ENCODE data around the gene NOS1AP.
"Not testable (repeated sequence)": the region's sequence is repeated elsewhere in the genome, so short reads cannot be mapped to it uniquely, and the experiment has no call there.

Gene NOS1AP

DNA sequence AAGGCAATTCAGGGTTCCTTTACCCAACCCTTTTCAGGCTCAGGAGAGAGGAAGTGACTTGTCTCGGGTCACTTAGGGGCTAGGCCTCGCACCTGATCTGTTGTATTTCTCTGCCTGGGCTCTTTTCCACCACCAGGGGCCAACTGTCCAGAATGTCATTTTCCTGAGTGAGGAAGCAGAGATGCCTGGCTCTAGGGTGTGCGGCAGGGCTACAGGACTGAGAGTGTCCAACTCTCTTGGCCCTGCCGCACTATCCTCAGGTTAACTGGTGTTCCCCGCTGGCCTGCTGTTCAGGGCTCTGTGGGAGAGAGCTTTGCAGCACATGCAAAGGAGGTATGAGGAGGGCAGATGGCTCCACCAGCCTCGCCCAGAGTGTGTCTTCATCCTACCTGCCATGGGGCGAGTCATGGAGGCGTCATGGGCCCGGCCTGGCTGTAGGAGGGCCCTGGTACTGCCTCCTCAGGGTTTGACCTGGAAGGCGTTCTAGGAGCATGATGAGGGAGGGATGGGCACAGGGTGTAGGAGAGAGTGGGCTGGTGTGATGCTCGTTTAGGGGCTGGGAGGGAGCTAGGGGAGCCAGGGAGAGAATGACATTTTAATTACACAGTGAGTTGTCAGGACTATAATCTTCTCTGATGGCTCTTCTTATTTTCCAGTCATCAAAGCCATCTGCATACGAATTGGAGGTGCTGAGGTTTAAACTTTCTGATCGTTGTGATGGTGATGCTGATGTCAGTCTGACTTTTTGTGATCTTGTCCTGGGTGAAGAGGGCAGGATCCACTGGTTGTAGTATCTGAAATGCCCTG, 128.3 kb downstream of the NOS1AP start:
- DNase-seq = no peak

DNA sequence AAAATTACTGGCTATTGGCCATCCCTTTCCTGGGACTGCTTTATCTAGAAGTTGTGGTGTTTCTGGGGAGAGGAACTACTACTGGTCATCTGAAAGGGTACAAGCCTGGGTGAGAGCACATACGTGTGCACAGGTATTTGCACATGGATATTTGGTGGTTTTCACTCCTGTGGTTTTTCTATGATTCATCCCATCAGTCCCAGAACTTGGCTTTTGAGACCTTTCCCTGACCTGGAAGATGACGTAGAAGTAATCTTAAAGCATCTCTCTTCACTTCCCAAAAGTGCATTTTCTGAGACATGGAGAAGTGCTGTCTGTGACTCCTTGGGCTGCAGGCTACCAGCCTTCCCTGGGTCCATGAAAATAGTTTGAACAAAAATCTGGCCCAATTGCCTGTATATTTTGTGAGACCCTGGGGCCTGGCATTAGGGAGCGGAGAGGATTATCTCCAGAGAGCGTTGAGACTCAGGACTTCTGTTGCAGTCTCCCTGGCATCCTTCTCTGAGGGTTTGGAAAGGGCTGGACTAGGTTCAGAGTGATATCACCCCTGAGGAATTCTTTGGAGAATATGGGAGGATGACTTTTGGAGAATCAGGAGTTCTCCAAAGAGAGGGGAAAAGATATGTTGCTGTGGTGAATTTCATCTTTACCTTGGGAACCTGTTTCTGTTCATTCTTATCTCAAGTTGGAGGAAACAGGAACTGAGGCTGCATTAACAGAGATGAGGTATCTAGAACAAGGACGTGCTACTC, 130.8 kb downstream of the NOS1AP start:
- DNase-seq = no peak

DNA sequence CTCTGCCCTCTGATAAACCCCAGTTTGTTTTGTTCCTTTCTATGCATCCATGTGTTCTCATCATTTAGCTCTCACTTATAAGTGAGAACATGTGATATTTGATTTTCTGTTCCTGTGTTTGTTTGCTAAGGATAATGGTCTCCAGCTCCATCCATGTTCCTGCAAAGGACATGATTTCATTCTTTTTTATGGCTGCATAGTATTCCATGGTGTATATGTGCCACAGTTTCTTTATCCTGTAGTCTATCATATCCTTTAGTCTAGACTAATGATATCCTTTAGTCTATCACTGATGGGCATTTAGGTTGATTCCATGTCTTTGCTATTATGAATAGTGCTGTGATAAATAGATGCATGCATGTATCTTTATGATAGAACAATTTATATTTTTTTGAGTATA, 131.6 kb downstream of the NOS1AP start:
- not testable (repeated sequence) for DNase-seq

DNA sequence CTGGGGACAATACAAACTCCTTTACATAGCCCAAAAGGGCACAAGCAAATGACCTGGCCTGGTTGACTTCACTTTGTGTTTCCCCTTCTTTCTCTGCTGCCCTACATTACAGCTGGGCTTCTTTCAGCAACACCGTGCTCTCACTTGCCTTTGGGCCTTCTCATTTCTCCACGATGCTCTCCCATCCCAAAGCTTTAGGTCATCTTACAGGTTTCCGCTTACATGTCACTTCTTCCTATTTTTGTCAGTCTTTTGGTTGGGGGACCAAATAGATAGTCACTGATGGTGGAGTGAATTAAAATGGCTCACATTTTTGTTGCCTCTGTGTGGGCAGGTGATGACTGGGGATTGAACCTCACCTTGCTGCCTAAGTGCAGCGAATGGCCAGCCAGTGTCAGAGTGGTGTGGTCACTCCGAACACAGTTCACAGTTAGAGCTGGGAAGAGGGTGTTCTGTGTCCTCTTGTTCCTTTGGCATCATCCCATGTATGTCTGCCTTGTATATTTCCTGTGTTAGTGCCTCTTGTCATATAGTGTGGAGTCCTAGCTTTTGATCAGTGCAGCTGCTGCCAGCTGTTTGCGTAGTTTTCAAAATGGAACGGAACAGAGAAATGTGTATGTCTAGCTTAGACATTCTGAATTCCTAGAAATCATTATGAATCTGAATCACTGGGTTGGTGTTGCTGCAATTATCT, 134.8 kb downstream of the NOS1AP start:
- DNase-seq = no peak

DNA sequence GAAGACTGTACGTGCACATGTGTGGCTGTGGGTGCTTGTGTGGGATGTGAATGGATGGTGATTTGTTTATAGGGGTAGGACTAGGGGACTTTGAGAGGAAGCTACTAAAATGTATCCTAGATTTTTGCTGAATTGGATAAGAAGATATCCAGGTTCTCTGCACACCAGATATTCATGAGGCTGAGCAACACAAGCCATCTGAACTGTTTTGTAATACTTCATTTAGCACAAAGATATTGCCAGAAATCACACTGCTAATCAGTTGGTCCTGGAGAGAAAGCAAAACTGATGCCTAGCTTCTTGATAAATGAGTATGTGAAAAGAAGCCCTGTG, 135.3 kb downstream of the NOS1AP start:
- no peak for DNase-seq

DNA sequence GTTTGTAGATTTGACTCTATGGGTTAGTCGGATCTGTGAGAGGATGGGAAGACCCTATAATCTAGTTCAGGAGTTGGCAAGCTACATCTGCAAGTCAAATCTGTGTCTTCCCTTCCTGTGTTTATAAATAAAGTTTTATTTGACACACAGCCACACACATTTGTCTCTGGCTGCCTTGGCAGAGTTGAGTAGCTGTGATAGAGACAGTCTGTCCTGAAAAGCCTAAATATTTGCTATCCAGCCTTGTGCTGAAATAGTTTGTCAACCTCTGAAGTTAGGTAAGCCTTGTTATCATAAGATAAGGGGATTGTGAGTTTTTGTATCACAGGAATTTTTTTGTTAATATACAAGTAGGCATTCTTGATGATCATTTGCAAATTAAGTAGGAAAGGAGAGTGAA, 136.8 kb downstream of the NOS1AP start:
- no peak for DNase-seq

DNA sequence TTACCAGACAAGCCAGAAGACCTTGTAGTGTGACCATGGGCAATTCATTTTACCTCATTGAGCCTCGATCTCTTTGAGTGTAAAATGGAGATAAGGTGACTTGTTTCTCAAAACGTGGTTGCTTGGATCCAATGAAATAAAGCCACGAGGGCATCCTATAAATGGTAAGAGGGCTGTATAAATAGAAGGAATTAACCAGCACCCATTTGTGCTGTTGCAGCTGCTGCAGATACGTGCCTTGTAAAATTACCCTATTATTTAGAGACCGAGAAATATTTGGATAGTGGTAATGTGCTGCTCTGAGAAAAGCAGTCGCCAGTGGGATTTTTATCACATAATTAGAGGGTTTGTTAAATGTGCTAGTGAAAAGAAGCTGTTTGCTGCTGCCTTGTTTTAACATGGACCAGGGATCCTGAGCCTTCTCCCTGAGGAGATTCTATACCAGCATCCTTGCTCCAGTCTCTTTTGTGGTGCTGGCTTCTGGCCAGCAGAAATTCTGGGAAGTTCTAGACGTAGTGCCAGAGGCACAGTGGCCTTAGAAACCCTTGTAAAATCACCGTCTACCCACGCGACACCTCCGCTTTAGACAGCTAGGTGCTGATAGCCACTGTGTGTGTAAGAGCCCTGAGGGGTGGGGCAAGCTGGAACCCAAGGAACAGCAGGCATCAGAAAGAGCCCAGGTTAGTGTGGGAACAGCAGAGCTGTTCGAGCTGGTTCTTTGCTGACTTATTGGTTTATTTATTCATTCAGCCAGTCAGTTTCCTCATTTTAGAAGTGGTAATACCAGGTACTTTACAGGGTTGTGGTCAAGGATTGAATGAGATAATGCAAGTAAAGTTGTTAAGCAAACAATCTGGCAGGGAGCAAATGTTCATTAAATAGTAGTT, 137.5 kb downstream of the NOS1AP start:
- DNase-seq = no peak

DNA sequence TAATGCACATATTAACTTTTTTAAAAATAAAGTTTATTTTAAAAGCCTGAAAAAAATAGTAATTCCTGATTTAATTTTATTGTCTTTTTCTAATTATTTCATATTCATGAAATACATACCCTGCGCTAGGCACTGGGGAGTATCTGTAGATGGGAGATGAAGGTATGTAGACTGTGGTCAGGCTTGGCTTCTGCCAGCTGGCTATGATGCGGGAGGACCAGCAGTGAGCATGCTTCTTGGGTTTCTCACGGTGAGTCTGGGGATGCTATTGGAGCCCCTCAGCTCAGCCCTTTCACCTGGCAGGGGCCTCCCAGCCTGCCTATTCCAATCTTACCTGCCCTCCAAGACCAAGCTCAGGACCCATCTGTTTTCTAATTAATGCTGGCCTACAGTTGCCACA, 138.4 kb downstream of the NOS1AP start:
- DNase-seq = no peak

DNA sequence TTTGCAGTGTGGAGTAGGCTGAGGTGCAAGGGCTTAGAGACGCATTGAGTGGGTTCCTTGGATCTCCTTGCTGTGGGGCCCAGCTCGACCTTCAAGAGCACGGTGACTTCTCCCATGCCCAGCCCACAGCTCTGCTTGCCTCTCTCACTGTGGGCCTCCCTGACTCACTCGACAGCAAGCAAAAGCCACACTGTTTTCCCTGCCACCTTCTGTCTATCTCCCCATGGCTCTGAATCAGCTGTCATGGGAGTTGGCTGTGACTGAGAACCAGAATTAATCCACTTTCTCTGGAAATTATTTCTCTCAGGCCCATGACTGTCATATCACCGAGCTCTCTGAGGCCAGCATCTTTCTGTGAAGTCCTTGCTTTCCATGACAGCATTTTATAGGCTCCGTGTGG, 140.7 kb downstream of the NOS1AP start:
- no peak for DNase-seq

DNA sequence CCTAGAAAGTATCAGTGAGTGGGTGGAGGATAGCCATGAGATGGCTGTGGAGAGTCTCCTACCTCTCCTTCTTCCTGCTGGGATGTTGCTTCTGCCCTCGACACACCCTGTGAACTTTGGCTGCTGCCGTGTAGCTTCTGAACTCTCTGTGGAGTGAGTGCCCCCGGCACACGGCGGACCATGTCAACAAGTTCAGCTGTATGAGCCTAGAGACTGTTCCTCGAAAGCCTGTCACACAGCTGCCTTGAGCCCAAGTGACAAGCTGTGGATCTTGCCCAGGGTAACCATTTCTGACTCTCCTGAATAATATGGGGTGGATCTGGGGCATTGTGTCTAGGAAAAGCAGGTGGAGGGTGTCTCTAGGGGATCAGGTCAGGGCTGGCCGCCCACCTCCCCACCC, 143.2 kb downstream of the NOS1AP start:
- no peak for DNase-seq

DNA sequence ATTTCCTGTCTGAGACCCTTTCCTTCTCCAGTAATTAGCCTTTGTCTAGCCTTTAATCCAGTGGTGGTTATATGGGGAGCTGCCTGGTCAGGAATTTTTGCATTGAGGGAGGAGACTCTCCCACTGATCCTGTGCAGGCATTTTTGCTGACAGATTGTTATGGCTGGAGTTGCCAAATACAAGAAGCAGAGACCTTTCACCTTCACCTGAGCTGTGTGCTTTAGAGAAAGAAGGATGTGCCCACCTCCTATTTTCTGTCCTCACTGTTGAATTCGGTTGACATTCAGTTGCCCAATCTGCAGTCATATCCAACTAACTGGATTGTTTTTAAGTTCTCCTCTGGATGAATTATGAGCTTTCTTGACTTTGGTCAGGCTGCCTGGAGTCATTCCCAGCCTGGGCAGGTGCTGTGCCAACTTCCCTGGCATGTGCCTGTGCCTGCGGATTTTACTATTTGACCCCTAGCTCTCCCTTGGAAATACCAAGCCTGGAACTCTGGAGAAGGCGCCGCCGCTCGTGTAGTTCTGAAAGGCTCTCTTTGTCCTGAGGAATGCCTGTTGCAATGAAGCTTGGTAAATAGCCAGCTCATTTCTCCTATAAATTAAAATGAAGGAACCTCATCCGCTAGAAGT, 143.9 kb downstream of the NOS1AP start:
- DNase-seq = no peak

DNA sequence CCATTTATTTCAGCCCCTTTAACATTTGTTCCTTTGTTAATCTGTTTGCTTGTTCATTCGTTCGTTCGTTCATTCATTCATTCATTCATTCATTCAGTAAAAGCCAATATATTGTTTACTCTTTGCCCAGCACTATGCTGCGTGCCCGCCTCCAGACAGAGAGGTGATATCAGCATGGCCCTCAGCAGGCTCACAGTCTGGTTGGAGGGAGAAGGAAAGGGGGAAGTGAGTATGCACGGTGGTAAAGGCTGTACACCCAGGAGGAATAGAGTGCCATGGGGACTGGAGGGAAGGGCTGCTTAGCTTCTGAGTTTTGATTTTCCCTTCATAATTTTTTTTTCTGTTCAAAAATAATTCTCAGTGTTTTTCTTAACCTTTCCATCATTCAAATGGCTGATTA, 144.7 kb downstream of the NOS1AP start:
- DNase-seq = no peak

DNA sequence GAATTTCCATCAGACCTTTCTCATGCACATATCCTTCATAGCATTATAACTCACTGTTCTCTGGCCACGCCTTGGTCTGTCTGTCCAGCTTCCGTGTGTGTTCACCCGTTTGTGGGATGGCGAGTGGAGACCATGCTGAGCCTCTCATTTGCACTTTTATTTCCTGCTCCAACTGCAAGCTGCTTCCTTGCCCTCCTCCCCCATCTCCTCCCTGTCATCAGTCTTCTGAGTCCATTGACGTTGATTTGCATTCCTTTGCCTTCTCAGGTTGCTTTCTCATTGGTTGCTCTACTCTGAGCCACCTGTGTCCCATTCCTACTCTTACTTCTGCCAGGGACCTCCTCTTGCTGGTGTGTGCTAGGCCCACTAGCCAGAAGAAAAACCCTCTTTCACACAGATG, 146.4 kb downstream of the NOS1AP start:
- DNase-seq = no peak

DNA sequence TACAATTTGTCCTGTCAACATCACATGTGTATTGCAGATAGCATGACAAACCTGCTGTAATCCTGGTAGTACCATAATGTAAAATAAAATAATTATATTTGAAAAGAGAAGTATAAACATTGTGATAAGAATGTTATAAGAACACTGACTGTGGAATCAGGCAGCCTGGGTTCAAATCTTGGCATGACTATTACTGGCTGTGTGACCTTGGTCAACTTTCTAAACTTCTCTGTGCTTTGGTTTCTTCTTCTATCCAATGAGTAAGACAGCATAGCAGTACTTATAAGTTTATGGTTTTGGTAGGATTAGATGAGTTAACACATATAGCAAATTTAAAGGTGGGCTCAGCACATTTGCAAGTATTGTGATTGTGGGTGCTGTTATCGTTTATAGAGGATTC, 147.1 kb downstream of the NOS1AP start:
- DNase-seq = no peak

DNA sequence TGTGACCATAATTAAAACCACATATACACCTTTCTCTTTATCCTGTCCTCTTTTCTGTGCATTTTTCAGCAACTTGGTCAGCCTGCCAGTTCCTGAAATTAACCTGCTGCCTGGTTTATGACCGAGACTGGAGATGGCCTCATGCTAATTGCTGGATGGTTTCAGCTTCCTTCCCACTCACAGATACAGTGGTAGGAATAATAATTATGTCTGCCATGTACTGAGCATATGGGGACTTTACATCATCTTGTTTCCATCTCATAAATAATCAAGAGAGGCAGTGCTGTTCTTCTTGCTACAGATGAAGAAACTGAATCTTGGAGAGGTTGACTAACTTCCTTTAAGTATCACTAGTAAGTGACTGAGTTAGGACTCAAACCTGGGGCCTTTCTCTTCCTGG, 148.2 kb downstream of the NOS1AP start:
- no peak for DNase-seq

DNA sequence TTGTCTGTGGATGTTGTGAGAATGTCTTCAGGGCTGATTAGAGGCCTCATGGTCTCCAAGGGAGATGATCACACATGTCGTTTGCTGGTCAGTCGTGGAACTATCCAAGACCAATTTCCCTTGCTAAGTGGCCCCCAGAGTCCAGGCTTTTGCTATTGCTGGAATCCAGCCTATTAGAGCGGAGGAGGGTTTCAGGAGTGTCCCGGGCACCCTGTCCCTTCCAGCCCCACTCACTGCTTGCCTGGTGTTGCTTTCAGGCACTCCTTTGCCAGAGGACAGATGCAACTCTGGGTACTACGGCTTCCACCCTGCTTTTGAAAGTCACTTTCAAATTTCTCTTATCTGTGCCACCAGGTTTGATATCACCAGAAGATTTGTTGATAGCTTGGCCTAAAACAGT, 149.1 kb downstream of the NOS1AP start:
- DNase-seq = no peak

DNA sequence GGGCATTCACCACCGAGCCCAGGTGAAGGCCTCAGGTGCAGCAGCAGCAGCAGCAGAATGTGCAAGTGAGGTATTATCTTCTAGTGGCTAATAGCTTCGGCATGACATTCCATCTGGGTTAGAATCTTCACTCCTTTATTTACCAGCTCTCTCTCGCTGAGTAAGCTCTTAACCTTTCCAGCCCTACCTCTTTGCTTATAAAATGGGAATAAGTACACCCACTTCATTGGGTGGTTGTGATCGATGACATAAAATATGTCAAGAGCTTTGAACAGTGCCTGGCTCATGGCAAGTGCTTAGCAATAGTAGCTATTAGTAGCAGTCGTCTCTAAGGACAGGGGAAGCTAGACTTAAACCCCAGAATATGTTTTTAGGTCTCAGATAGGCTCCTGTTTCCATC, 149.5 kb downstream of the NOS1AP start:
- no peak for DNase-seq

DNA sequence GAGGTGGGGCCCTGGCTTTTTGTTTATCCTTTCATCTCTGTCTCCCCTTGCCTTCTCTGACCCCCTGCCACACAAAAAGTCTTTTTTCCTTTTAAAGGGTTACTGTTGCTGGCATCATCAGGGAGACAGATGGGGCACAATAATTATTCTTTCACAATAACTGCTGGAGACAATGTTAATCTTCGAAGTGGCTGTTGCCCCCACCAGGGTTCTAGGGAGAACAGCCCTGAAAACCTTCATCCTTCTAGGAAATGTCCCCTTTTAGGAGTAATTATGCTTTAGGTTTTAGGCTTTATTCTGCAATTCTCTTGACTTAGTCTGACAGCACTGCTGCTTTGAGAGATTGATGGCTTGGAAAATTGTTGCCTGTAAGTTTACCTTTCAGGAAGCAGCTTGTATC, 150.0 kb downstream of the NOS1AP start:
- no peak for DNase-seq

DNA sequence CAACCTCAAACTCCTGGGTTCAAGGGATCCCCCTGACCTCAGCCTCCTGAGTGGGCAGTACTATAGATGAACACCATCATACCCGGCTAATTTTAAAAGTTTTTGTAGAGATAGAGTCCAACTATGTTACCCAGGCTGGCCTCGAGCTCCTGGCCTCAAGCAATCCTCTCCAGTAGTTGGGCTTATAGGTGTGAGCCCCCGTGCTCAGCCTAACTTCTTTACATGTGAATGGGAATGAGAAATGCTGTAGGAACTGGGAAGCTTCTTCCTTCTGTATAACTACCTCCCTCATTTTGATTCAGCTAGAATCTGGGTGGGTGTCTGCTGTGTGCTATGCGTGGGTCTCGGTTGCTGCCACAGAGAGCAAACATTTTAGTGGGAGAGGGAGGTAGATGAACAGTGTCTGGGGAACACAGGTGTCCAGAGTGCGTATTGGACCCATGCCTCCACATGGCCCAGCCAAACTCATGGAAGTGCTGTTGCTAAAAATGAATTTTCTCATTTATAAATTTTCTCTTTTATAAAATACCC, 150.6 kb downstream of the NOS1AP start:
- DNase-seq = no peak

DNA sequence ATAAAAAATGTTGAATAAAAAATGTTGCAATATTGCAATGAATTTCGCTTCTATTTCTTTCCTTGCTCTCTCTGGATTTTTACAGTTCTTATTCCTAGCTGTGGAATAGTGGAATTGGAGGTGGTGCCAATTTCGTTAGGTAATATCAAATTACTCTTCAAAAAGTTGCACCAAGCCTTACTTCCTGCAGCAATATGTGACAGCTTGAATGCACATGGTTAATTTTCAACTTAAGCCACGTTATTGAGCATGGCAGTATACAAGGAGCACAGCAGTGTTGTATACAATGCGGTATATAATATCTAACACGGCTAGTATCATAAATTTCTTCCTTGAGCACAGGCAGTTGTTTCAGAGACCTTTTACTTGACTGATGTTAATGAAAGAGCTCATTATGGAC, 152.5 kb downstream of the NOS1AP start:
- DNase-seq = no peak

DNA sequence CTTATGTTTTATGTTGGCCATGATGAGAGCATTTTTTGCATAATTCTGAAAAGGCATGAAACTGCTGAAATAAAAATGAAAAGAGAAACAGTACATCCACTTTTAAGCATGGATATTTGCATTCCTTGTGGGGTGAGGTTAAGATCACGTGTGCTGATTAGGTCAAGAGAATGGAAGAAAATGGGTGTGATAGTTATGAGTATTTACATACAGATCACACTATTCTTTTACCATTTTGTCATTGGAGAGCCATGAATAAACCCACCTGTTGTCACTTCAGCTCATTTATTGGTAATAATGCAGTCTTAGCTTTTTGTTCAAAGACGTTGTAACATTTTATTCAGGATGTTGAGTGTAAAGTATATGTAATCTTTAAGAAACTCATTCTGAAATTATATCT, 153.2 kb downstream of the NOS1AP start:
- DNase-seq = no peak

DNA sequence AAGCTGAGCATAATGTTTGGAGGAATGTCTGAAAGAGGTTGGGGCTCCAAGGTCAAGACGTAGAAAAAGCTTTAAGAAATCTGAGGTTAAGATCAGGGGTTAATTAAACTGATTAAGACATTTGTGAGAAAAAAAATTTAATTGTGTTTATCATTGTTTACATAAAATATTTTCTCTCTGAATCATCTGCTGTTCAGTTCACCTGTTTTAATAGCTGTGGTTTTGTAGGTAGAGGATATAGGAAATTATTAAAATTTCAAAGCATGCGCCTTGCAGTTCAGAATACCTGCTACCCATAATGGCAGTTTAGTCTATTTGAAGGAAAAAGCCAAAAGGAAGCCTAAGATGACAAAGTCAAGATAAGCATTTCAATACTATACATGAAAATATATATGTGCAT, 154.0 kb downstream of the NOS1AP start:
- DNase-seq = no peak
